HUES64 (cell line): Measurements from ENCODE around the gene COX7A2.

Experiments
- H3K27ac ChIP-seq: 2 replicates; pipeline ENCODE4 v1.7.0; 2013; ENCODE audit warnings: low read depth, low read length, inconsistent platforms
- H3K27me3 ChIP-seq: 2 replicates; pipeline ENCODE4 v1.6.1; 2013; ENCODE audit warnings: mild to moderate bottlenecking, low read length; ENCODE audit not compliant: insufficient read depth
- H3K36me3 ChIP-seq: 2 replicates; pipeline ENCODE4 v1.6.1; 2013; ENCODE audit warnings: mild to moderate bottlenecking, low read length; ENCODE audit not compliant: insufficient read depth
- H3K4me1 ChIP-seq: 2 replicates; pipeline ENCODE4 v1.6.1; 2013; ENCODE audit warnings: mild to moderate bottlenecking, low read length, moderate library complexity; ENCODE audit not compliant: insufficient read depth
- H3K4me3 ChIP-seq: 2 replicates; pipeline ENCODE4 v1.5.1; 2013; ENCODE audit warnings: mild to moderate bottlenecking, low read length, moderate library complexity
- H3K9ac ChIP-seq: 2 replicates; pipeline ENCODE4 v1.6.1; 2013; ENCODE audit warnings: mild to moderate bottlenecking, low read depth, low read length
- H3K9me3 ChIP-seq: 2 replicates; pipeline ENCODE4 v1.6.1; 2013; ENCODE audit warnings: low read depth, low read length; ENCODE audit not compliant: insufficient read depth
- WGBS: fragments of 150-250, 120-280 bp; methylation state at CpG from one replicate; pipeline ENCODE4 v1.1.7; 2013; ENCODE audit warnings: missing lambda C conversion rate; 5-methylcytosine and 5-hydroxymethylcytosine counted together

The COX7A2 gene

GRCh38 chr6:75205776-75206575 is 37.6 kb downstream of the COX7A2 start, which contains the start of gene COL12A1:
COL12A1 (minus strand) TSS chr6:75206053; CDS start chr6:75202792, 3,261 bp downstream.
- Histone ChIP-seq H3K27ac (no peak within 1 kb of the TSS), H3K4me1 (peaks cover 20% of the 10 kb centered on the region; the same call in 1 of the 2 replicates), H3K27me3 (peaks cover 90% of the 10 kb centered on the region), H3K9ac (peak within 1 kb of the TSS; percentile 57; the same call in 1 of the 2 replicates), H3K36me3 (no peaks in the 10 kb centered on the region), H3K9me3 (no peaks in the 10 kb centered on the region), H3K4me3 (peak within 1 kb of the TSS; percentile 69)
- under 1% methylated on average over 64 of the region's 64 CpGs for WGBS

- Histone ChIP-seq H3K4me3 (peak overlapping the region; percentile 69), H3K9ac (peak overlapping the region; percentile 57; the same call in 1 of the 2 replicates), H3K27ac (no peak overlapping the region), H3K9me3 (no peaks in the 10 kb centered on the region), H3K36me3 (no peaks in the 10 kb centered on the region), H3K27me3 (peaks cover 97% of the 10 kb centered on the region), H3K4me1 (peaks cover 20% of the 10 kb centered on the region; the same call in 1 of the 2 replicates)
- WGBS, result under 1% methylated on average over 47 of the region's 47 CpGs
These were observed 38.4 kb downstream of the COX7A2 start for GRCh38 chr6:75204959-75205775.

GRCh38 chr6:75204217-75204958 is 39.2 kb downstream of the COX7A2 start:
- H3K36me3 ChIP-seq, result no peaks in the 10 kb centered on the region
- H3K4me3 ChIP-seq, result peak overlapping the region; percentile 69
- peak overlapping the region; percentile 32; the same call in 1 of the 2 replicates for H3K9ac ChIP-seq
- no peaks in the 10 kb centered on the region for H3K9me3 ChIP-seq
- peaks cover 98% of the 10 kb centered on the region for H3K27me3 ChIP-seq
- 1% methylated on average over 32 of the region's 35 CpGs for WGBS
- no peak overlapping the region for H3K27ac ChIP-seq
- peaks cover 20% of the 10 kb centered on the region; the same call in 1 of the 2 replicates for H3K4me1 ChIP-seq

- Histone ChIP-seq H3K4me3 (peak overlapping the region; percentile 69), H3K27ac (no peak overlapping the region), H3K4me1 (peaks cover 19% of the 10 kb centered on the region; the same call in 1 of the 2 replicates), H3K9me3 (no peaks in the 10 kb centered on the region), H3K27me3 (peaks cover 92% of the 10 kb centered on the region), H3K36me3 (no peaks in the 10 kb centered on the region), H3K9ac (no peak overlapping the region)
- WGBS, result 70% methylated on average over 5 of the region's 5 CpGs
These were observed 39.9 kb downstream of the COX7A2 start for GRCh38 chr6:75203721-75204120.

- H3K4me3 ChIP-seq, result peak overlapping the region; percentile 55
- H3K4me1 ChIP-seq, result peaks cover 13% of the 10 kb centered on the region; the same call in 1 of the 2 replicates
- peaks cover 82% of the 10 kb centered on the region for H3K27me3 ChIP-seq
- H3K27ac ChIP-seq, result no peak overlapping the region
- no peaks in the 10 kb centered on the region for H3K36me3 ChIP-seq
- WGBS, result 25% methylated on average over 12 of the region's 12 CpGs
- H3K9ac ChIP-seq, result no peak overlapping the region; the same call in 1 of the 2 replicates
- H3K9me3 ChIP-seq, result no peaks in the 10 kb centered on the region
These were observed 40.9 kb downstream of the COX7A2 start for GRCh38 chr6:75202676-75203131.

GRCh38 chr6:75201901-75202672 is 41.5 kb downstream of the COX7A2 start:
- WGBS, result 2% methylated on average over 46 of the region's 46 CpGs
- Histone ChIP-seq H3K9ac (no peak overlapping the region; the same call in 1 of the 2 replicates), H3K9me3 (no peaks in the 10 kb centered on the region), H3K36me3 (no peaks in the 10 kb centered on the region), H3K27me3 (peaks cover 76% of the 10 kb centered on the region), H3K4me3 (peak overlapping the region; percentile 55), H3K27ac (no peak overlapping the region), H3K4me1 (peaks cover 13% of the 10 kb centered on the region; the same call in 1 of the 2 replicates)

GRCh38 chr6:75201021-75201420 is 42.6 kb downstream of the COX7A2 start:
- no peaks in the 10 kb centered on the region for H3K36me3 ChIP-seq
- no peak overlapping the region for H3K9ac ChIP-seq
- H3K4me1 ChIP-seq, result peaks cover 13% of the 10 kb centered on the region; the same call in 1 of the 2 replicates
- H3K9me3 ChIP-seq, result no peaks in the 10 kb centered on the region
- H3K4me3 ChIP-seq, result 0 out of 2 replicates have a peak overlapping the region, but pooled peaks have one; percentile 55
- peaks cover 65% of the 10 kb centered on the region for H3K27me3 ChIP-seq
- H3K27ac ChIP-seq, result no peak overlapping the region
- 64% methylated on average over 1 of the region's 1 CpG for WGBS

- Histone ChIP-seq H3K27me3 (peaks cover 54% of the 10 kb centered on the region), H3K36me3 (no peaks in the 10 kb centered on the region)
These were observed 43.7 kb downstream of the COX7A2 start for GRCh38 chr6:75199889-75200288.

GRCh38 chr6:75196081-75196687 is 47.4 kb downstream of the COX7A2 start:
- H3K27me3 ChIP-seq, result peaks cover 17% of the 10 kb centered on the region
- no CpG with 5 or more reads among the region's 2 CpGs for WGBS
- no peak overlapping the region for H3K4me3 ChIP-seq
- no peak overlapping the region for H3K27ac ChIP-seq
- H3K36me3 ChIP-seq, result no peaks in the 10 kb centered on the region
- H3K9ac ChIP-seq, result no peak overlapping the region
- H3K9me3 ChIP-seq, result no peaks in the 10 kb centered on the region
- H3K4me1 ChIP-seq, result no peaks in the 10 kb centered on the region

More at GRCh38 chr6:75199889-75200288, 43.7 kb downstream of the COX7A2 start:
- no peaks in the 10 kb centered on the region for H3K9me3 ChIP-seq
- H3K9ac ChIP-seq, result no peak overlapping the region
- H3K4me3 ChIP-seq, result no peak overlapping the region
- WGBS, result 88% methylated on average over 3 of the region's 3 CpGs
- no peak overlapping the region for H3K27ac ChIP-seq
- H3K4me1 ChIP-seq, result peaks cover 13% of the 10 kb centered on the region; the same call in 1 of the 2 replicates
